HUDEP-2 (cell line): Measurements from ENCODE around the gene MXD1.
A peak's percentile ranks its signal among the peaks of the same experiment; 100 is the strongest.
"Not testable (repeated sequence)": the region's sequence is repeated elsewhere in the genome, so short reads cannot be mapped to it uniquely, and the experiment has no call there.

ENCODE experiments used
- DNase-seq, 76 experiments: peaks; one replicate each; lab custom pipeline; 2025; ENCODE audit not compliant: unreplicated experiment in 76 of 76; lab: John Stamatoyannopoulos, UW

The MXD1 gene

GRCh38 chr2:69914950-69915945 is at the start of gene MXD1:
MXD1 (plus strand) TSS chr2:69915109; CDS start chr2:69915331, 222 bp downstream.
- DNase-seq: peak in 4 of 76 experiments; percentile 10 to 92 (median 31)

- no peak for DNase-seq
These were observed 26.5 kb upstream of the MXD1 start for GRCh38 chr2:69888451-69888850.

GRCh38 chr2:69889302-69889701 is 25.6 kb upstream of the MXD1 start:
- DNase-seq: no peak

GRCh38 chr2:69890881-69891280 is 24.0 kb upstream of the MXD1 start:
- DNase-seq: no peak

- peak in 3 of 76 experiments; percentile 0 to 4 (median 4) for DNase-seq
These were observed 22.0 kb upstream of the MXD1 start for GRCh38 chr2:69892838-69893424.

- peak in 74 of 76 experiments; percentile 9 to 82 (median 64) for DNase-seq
These were observed 21.0 kb upstream of the MXD1 start, which contains the start of gene SNRNP27 for GRCh38 chr2:69893684-69894551. SNRNP27 (plus strand) TSS chr2:69893956; CDS start chr2:69893985, 29 bp downstream.

GRCh38 chr2:69894737-69895136 is 20.2 kb upstream of the MXD1 start:
- not testable (repeated sequence) for DNase-seq

GRCh38 chr2:69902213-69902922 is 12.5 kb upstream of the MXD1 start:
- DNase-seq: no peak

- DNase-seq: no peak
These were observed 7.7 kb upstream of the MXD1 start for GRCh38 chr2:69907216-69907615.

GRCh38 chr2:69911985-69912563 is 2.8 kb upstream of the MXD1 start:
- DNase-seq: peak in 32 of 76 experiments; percentile 6 to 66 (median 42)

GRCh38 chr2:69914164-69914949 is 552 bp upstream of the MXD1 start:
- DNase-seq: peak in 75 of 76 experiments; percentile 92 to 100 (median 100)

GRCh38 chr2:69916106-69916505 is 1.2 kb downstream of the MXD1 start:
- no peak for DNase-seq

- DNase-seq: peak in 1 of 76 experiments; percentile 8
These were observed 2.9 kb downstream of the MXD1 start for GRCh38 chr2:69917852-69918251.

GRCh38 chr2:69918401-69918800 is 3.5 kb downstream of the MXD1 start:
- peak in 1 of 76 experiments; percentile 20 for DNase-seq

GRCh38 chr2:69923116-69923515 is 8.2 kb downstream of the MXD1 start:
- DNase-seq: no peak

- DNase-seq: no peak
These were observed 12.1 kb downstream of the MXD1 start for GRCh38 chr2:69926849-69927515.

- no peak for DNase-seq
These were observed 17.1 kb downstream of the MXD1 start for GRCh38 chr2:69931832-69932595.

GRCh38 chr2:69932596-69932922 is 17.6 kb downstream of the MXD1 start:
- DNase-seq: no peak
